Midbrain (tissue), 1 donor: Measurements from ENCODE around the gene MPDZ.

ENCODE experiments used
- DNase-seq: peaks from one replicate; lab custom pipeline; 2025; lab: John Stamatoyannopoulos, UW

The MPDZ gene

DNA sequence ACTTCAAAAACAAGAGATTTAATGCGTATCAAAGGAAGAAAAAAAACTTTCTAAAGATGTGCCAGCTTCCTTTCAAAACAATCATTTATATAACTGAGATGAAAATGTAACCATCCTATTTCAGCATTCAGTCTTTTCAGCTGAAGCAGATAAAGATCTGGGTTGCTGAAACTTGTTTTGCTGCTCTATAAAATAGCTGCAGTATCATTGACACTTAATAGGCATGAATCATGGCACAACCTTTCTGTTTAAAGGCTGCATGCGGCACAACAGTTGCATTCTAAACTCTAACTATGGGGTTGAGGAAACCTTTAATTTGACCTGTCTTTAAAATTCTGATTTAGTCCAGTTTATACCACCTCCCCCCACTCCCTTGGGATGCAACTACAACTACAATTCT lies 196.7 kb downstream of the MPDZ start:
- no peak for DNase-seq

GRCh38 chr9:13078164-13078563 lies 201.3 kb downstream of the MPDZ start:
- DNase-seq, result no peak

DNA sequence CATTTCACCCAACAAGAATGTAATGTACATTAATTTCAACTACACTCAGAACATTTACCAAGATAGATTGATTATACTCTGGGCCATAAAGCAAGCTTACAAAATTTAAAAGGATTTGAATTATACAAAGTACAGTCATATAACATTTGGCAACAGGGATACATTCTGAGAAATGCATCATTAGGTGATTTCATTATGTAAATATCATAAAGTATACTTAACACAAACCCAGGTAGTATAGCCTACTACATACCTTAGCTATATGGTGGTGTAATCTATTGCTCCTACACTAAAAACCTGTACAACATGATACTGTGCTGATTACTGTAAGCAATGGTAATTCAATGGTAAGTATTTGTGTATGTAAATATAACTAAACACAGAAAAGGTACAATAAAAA lies 202.9 kb downstream of the MPDZ start:
- DNase-seq, result no peak

DNA sequence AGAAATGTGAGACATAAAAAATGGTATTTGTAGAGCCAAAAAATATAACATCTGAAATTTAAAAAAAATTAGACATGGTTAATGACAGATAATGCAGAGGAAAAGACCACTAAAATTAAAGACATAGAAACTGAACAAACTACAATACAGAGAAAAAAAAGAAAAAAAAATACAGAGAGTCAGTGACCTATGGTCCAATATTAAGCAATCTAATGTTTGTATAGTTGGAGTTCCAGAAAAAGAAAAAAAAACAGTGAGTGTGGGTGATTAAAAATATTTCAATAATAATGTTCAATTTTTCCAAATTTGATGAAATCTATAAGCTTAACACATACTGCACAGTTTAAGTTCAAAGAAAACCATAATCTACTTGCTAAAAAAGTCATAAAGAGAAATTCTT lies 207.6 kb downstream of the MPDZ start:
- no peak for DNase-seq

DNA sequence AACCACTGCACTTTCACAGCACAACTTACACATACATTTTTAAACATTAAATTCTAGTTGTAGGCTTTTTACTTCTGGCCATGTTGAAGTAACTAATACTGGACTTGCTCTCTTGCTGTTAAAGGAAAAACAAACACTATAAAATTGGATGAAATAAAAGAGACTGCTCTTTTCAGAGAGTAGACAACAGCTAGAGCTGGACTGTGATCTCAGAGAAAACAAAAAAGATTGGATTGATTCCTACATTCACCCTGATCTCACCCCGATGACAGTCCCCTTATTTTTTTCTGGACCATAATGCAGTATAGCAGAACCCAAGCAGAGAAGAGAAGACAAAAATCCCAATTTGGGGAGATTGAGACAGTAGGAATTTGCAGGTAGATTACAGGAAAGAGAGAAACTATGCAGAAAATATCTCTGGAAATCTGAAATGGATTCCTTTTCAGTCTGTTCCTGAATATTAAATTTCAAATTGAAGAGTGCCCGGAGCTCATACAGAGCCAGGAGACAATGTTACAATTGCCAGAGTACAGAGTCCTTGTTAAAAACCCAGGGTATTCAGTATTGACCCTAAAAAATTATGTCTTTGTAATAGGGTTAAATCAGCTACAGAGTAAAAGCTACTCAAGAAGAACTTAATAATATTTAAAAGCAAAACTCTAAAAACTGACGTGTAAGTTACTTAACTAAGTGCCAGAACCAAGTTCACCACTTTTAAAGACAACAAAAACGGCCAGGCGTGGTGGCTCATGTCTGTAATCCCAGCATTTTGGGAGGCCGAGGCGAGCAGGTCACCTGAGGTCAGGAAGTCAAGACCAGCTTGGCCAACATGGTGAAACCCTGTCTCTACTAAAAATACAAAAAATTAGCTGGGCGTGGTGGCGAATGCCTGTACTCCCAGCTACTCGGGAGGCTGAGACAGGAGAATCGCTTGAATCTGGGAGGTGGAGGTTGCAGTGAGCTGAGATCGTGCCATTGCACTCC lies 208.6 kb downstream of the MPDZ start:
- DNase-seq, result no peak

- no peak for DNase-seq
Observed at GRCh38 chr9:13069498-13069897, 210.0 kb downstream of the MPDZ start.

DNA sequence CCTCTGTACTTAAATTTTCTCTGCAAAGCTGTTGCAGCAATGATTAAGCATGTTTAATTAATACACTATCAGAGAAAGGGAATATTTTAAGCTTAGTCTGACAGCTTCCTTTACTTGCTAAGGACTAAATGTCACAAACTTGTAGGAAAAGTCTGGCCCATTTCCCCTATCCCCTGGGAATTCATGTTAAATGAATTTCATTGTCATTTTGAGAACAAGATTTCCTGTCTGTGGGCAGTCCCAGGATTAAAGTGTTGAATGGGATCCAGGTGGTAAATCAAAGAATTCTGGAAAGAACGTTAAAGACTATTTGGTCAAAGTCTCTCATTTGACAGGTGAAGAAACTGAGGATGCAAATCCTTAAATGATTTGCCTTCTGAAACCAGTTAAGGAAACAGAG lies 214.8 kb downstream of the MPDZ start:
- no peak for DNase-seq

- DNase-seq, result no peak
Observed at GRCh38 chr9:13063880-13064459, 215.5 kb downstream of the MPDZ start.

DNA sequence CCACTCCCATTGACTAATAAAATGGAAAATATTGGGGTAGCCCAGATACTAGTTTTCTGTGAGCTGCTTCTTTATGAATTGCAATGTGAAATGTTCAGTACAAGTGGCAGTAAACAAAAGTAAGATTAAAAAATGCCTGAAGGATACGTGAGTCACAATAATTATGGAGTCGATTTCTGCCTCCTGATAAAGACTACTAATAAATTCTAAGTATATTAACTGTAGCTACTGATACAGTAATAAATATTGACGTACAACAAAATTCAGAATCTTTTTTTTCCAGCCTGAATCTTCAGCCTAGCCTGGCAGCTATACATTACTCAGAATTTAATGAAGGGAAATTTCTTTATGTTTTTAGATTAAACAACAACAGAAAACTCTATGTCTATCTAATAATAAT lies 218.1 kb downstream of the MPDZ start:
- no peak for DNase-seq
